Measurements from ENCODE around the gene GJC2.

GRCh38 chr1:228171221-228171891 is 21.6 kb downstream of the GJC2 start:
- TF ChIP-seq POLR2A (IDR thresholded peaks at IDR 0.05) = no peak
- TF ChIP-seq CTCF (IDR thresholded peaks at IDR 0.05) = no peak
